ENCODE results near the gene C3orf18. TPM values are rescaled to one million over a fixed set of nuclear protein-coding genes. Genes with fewer than 3 reads are reported as not detected.
A peak's percentile ranks its signal among the peaks of the same experiment; 100 is the strongest.

The C3orf18 gene
- total RNA-seq, 1 donor from 2014 or later = 6.9 TPM

DNA sequence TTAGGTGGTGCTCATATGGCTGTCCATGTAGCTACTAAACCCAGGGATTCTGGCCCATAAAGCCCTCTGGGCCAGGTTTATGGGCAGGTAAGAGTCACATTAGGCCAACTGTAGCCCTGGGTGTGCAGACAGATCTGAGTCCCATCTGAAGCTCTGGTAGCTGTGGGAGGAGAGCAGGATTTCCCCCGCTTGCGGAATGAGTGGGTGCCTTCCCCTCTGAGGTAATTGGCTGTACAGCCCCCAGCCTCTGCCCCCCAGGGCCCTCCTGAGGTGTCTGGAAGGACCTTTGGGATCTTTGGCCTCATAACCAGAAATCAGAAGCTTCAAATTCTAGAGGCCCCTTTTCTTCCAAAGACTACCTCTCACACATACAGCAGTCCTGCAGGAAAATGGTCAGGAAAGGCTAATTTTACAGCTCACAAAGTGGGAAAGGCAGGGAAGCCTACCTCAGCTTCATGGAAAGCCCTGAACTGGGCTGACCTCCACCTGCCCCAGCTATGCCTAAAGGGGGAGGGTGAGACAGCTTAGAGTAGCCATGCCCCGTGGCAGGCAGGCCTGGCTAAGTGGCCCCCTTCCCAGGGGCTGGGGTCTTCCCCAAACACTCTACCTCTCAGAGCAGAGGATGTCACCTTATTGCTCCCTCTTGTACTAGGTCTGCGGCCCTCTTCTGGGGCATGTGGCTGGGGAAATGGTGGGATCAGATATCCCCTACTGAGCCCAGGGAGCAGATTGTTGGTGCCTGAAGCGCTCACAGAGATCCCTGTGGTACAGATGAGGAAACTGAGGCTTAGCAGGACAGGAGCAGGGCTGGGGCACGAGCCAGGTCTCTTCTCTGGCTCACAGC is 18.6 kb upstream of the C3orf18 start:
- no peak for ATAC-seq

DNA sequence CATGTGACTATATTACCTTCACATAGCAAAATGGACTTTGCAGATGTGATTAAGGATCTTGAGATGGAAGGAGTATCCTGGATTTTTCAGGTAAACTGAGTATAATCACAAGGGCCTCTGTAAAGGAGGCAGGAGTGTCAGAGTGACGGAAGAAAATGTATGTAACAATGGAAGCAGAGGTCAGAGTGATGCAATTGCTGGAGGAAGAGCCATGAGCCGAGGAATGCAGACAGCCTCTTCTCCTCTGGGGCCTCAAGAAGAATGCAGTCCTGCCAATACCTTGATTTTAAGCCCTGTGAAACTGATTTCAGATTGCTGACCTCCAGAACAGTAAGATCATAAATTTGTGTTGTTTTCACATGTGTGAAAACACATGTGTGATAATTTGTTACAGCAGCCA is 16.8 kb upstream of the C3orf18 start:
- ATAC-seq (peak; percentile 2), DNase-seq (no peak)
- Histone ChIP-seq H3K27me3 (no peaks in the 10 kb centered on the region), H3K9me3 (no peaks in the 10 kb centered on the region), H3K27ac (peak overlapping the region; percentile 87), H3K4me3 (no peak overlapping the region), H3K36me3 (peaks cover 15% of the 10 kb centered on the region), H3K4me1 (peaks cover 50% of the 10 kb centered on the region)
- intact Hi-C loops (cut with DNase I) = no loop called here
- TF ChIP-seq CTCF (IDR thresholded peaks at IDR 0.05) = no peak

More for the DNA sequence above, 18.6 kb upstream of the C3orf18 start:
- Histone ChIP-seq H3K4me1 (peaks cover 59% of the 10 kb centered on the region), H3K4me3 (no peak overlapping the region), H3K27me3 (no peaks in the 10 kb centered on the region), H3K36me3 (peaks cover 7% of the 10 kb centered on the region), H3K9me3 (no peaks in the 10 kb centered on the region), H3K27ac (peak overlapping the region; percentile 87)
- DNase-seq = no peak
- no peak for TF ChIP-seq CTCF (IDR thresholded peaks at IDR 0.05)
- intact Hi-C loops (cut with DNase I) = no loop called here

- intact Hi-C loops (cut with DNase I) = no loop called here
- TF ChIP-seq CTCF (IDR thresholded peaks at IDR 0.05) = no peak
- peak; percentile 81 for ATAC-seq
- Histone ChIP-seq H3K4me3 (no peak overlapping the region), H3K36me3 (peaks cover 15% of the 10 kb centered on the region), H3K27me3 (no peaks in the 10 kb centered on the region), H3K27ac (peak overlapping the region; percentile 87), H3K4me1 (peaks cover 47% of the 10 kb centered on the region), H3K9me3 (no peaks in the 10 kb centered on the region)
- DNase-seq = peak; percentile 93
Measured at GRCh38 chr3:50583897-50584296, 16.4 kb upstream of the C3orf18 start.

GRCh38 chr3:50582083-50582482 is 14.5 kb upstream of the C3orf18 start:
- H3K9me3 ChIP-seq = no peaks in the 10 kb centered on the region
- no peaks in the 10 kb centered on the region for H3K27me3 ChIP-seq
- H3K4me3 ChIP-seq = no peak overlapping the region
- DNase-seq (no peak), ATAC-seq (no peak)
- peaks cover 40% of the 10 kb centered on the region for H3K4me1 ChIP-seq
- intact Hi-C loops (cut with DNase I) = no loop called here
- peaks cover 26% of the 10 kb centered on the region for H3K36me3 ChIP-seq
- peak overlapping the region; percentile 74 for H3K27ac ChIP-seq
- TF ChIP-seq CTCF (IDR thresholded peaks at IDR 0.05) = no peak

DNA sequence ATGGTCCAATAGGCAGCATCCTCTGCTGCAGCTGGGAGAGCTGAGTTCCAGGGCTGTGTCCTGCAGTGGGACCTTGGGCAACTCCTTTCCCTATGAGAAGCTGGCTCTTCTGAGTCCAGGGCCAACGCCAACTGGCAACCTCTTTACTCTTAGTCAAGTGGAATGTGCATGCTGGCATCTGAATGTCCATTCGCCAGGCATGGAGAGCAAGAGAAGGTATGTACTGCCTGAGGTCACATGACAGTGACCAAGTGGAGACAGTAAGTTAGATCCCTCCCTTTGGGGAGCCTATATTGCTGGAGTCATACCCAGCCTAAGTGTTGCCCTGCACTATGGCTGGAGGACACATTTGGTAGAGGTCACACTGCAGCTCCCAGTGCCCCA is 13.9 kb upstream of the C3orf18 start:
- ATAC-seq (peak; percentile 1), DNase-seq (no peak)
- no peak overlapping the region for H3K4me3 ChIP-seq
- peak overlapping the region; percentile 42 for H3K27ac ChIP-seq
- no peak for TF ChIP-seq CTCF (IDR thresholded peaks at IDR 0.05)
- intact Hi-C loops (cut with DNase I) = no loop called here
- peaks cover 32% of the 10 kb centered on the region for H3K36me3 ChIP-seq
- no peaks in the 10 kb centered on the region for H3K27me3 ChIP-seq
- no peaks in the 10 kb centered on the region for H3K9me3 ChIP-seq
- H3K4me1 ChIP-seq = peaks cover 40% of the 10 kb centered on the region

All from upper lobe of right lung (tissue), 1 donor.